Adrenal gland (tissue), 5 donors: ENCODE measurements around the gene MYH1.

ENCODE experiments used
- CTCF ChIP-seq, 6 experiments: fragments of 450-650 bp in 4 of 6; fragments of 200-600 bp in 2 of 6; sonication (generic) in 1 of 6; IDR thresholded peaks; 1 replicate in 5 of 6; 2 replicates in 1 of 6; pipeline versions ENCODE4 v1.5.1 to v1.8.0; 2016 to 2021; ENCODE audit warnings: antibody characterized with exemption in 6 of 6, mild to moderate bottlenecking in 2 of 6, moderate library complexity in 1 of 6
- POLR2A ChIP-seq, 2 donors: fragments of 450-650 bp; IDR thresholded peaks; one replicate each; pipeline ENCODE4 v1.6.1; 2017; ENCODE audit warnings: antibody characterized with exemption in 2 of 2, mild to moderate bottlenecking in 2 of 2, moderate library complexity in 1 of 2
- donor health status: DM: no; HTN: no; CAD: no.

- TF ChIP-seq CTCF (IDR thresholded peaks at IDR 0.05) (no peak), POLR2A (IDR thresholded peaks at IDR 0.05) (no peak)
Observed at GRCh38 chr17:10463402-10463801, 54.9 kb downstream of the MYH1 start.
